GM23248 (cell line): ENCODE data around the gene YPEL3. TPM values are rescaled to one million over a fixed set of nuclear protein-coding genes. Genes with fewer than 3 reads are reported as not detected.
A peak's percentile ranks its signal among the peaks of the same experiment; 100 is the strongest.

Experiments used
- DNase-seq: peaks from one replicate; pipeline ENCODE4 v3.0.0-alpha.2; 2015
- H2AFZ ChIP-seq: fragments of 200-600 bp; sonication (generic); 2 replicates; pipeline ENCODE4 v1.6.1; 2016; ENCODE audit warnings: antibody characterized with exemption
- H3F3A ChIP-seq: fragments of 200-600 bp; sonication (generic); 2 replicates; pipeline ENCODE4 v1.6.1; 2016; ENCODE audit warnings: mild to moderate bottlenecking, antibody characterized with exemption, mixed run types; ENCODE audit not compliant: insufficient read depth
- H3K27ac ChIP-seq: fragments of 200-600 bp; sonication (generic); 2 replicates; pipeline ENCODE4 v1.5.1; 2016; ENCODE audit warnings: mild to moderate bottlenecking
- H3K27me3 ChIP-seq: fragments of 200-600 bp; sonication (generic); replicated peaks from 2 replicates; pipeline ENCODE4 v1.6.1; 2016; ENCODE audit warnings: mild to moderate bottlenecking; ENCODE audit not compliant: insufficient read depth
- H3K36me3 ChIP-seq: fragments of 200-600 bp; sonication (generic); 2 replicates; pipeline ENCODE4 v1.6.1; 2016; ENCODE audit warnings: low read depth, mild to moderate bottlenecking
- H3K4me1 ChIP-seq: fragments of 200-600 bp; sonication (generic); 2 replicates; pipeline ENCODE4 v1.6.1; 2016; ENCODE audit warnings: mild to moderate bottlenecking; ENCODE audit not compliant: insufficient read depth
- H3K4me2 ChIP-seq: fragments of 200-600 bp; sonication (generic); one replicate; pipeline ENCODE4 v1.6.1; 2016; ENCODE audit warnings: mild to moderate bottlenecking; ENCODE audit not compliant: unreplicated experiment
- H3K4me3 ChIP-seq: fragments of 200-600 bp; sonication (generic); 2 replicates; pipeline ENCODE4 v1.5.1; 2016; ENCODE audit warnings: mild to moderate bottlenecking
- H3K79me2 ChIP-seq: fragments of 200-600 bp; sonication (generic); 2 replicates; pipeline ENCODE4 v1.6.1; 2016; ENCODE audit warnings: mild to moderate bottlenecking; ENCODE audit not compliant: insufficient read depth
- H3K9ac ChIP-seq: fragments of 200-600 bp; sonication (generic); 2 replicates; pipeline ENCODE4 v1.6.1; 2016; ENCODE audit warnings: mild to moderate bottlenecking
- H3K9me2 ChIP-seq: fragments of 200-600 bp; sonication (generic); 2 replicates; pipeline ENCODE4 v1.6.1; 2016; ENCODE audit warnings: mixed run types, mild to moderate bottlenecking, moderate library complexity; ENCODE audit not compliant: insufficient read depth
- H3K9me3 ChIP-seq: fragments of 200-600 bp; sonication (generic); one replicate; pipeline ENCODE4 v1.6.1; 2017; ENCODE audit warnings: low read depth
- H4K20me1 ChIP-seq: fragments of 200-600 bp; sonication (generic); 2 replicates; pipeline ENCODE4 v1.6.0; 2016; ENCODE audit not compliant: insufficient read depth
- EZH2 ChIP-seq: fragments of 200-600 bp; sonication (generic); IDR thresholded peaks from 2 replicates; pipeline ENCODE4 v1.6.1; 2018; ENCODE audit warnings: antibody characterized with exemption, mild to moderate bottlenecking; ENCODE audit not compliant: insufficient read depth, poor library complexity, severe bottlenecking
- EZH2phosphoT487 ChIP-seq: fragments of 200-600 bp; sonication (generic); IDR thresholded peaks from 2 replicates; pipeline ENCODE4 v1.6.1; 2018; ENCODE audit warnings: antibody characterized with exemption, moderate library complexity, mild to moderate bottlenecking, low read depth; ENCODE audit not compliant: insufficient read depth
- WGBS, 2 experiments: methylation state at CpG; one replicate each; pipeline ENCODE4 v1.1.6; 2015 to 2017; ENCODE audit warnings: low lambda C conversion rate in 2 of 2, low coverage in 1 of 2; ENCODE audit errors: missing lambda C conversion rate in 2 of 2; 5-methylcytosine and 5-hydroxymethylcytosine counted together
- in situ Hi-C: fragments of 300-500 bp; cut with MboI; formaldehyde crosslinking; loops from 2 replicates; pipeline ENCODE4 v1.15.0; 2020
- polyA plus RNA-seq: library from polyadenylated mRNA; unstranded; fragments of >200 nt; fragmentation: Nextera tagmentation; extraction: Ambion mirVana; gene quantifications from 2 replicates; pipeline ENCODE4 v1.2.1, GENCODE V29; 2016
- total RNA-seq: library from RNA; depleted of rRNA; stranded (reverse); fragments of >200 nt; shearing (Covaris generic); gene quantifications from 2 replicates; pipeline ENCODE4 v1.2.3, GENCODE V29; 2014

YPEL3 gene
- total and polyA plus RNA-seq, 2 experiments from 2014 or later: 100.0 to 200 TPM

DNA sequence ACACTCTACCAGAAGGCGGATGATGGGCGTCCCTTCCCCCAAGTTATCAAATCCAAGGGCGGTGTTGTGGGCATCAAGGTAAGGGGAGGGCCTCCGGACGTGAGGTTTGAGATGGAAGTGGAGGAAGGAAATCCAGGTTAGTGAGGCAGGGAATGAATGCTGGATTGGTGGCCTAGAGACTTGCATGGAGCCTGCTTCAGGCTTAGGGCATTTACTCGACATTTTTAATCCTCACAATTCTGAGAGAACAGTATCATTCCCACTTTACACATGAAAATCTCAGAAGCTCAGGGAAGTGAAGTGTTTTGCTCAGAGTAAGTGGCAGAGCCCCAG, 28.5 kb downstream of the YPEL3 start:
- H3K9me3 ChIP-seq: no peaks in the 10 kb centered on the region
- in situ Hi-C loops: no loop called here
- H4K20me1 ChIP-seq: peaks cover 26% of the 10 kb centered on the region; the same call in 1 of the 2 replicates
- no peak overlapping the region for H2AFZ ChIP-seq
- H3K9me2 ChIP-seq: no peaks in the 10 kb centered on the region
- peaks cover 66% of the 10 kb centered on the region for H3F3A ChIP-seq
- H3K9ac ChIP-seq: peak overlapping the region; percentile 92
- no peak for DNase-seq
- peaks cover 81% of the 10 kb centered on the region for H3K79me2 ChIP-seq
- WGBS, 2 experiments: 83 to 84% methylated on average over 6 of the region's 6 CpGs
- H3K4me1 ChIP-seq: peaks cover 43% of the 10 kb centered on the region
- peak overlapping the region; percentile 91 for H3K4me2 ChIP-seq
- H3K4me3 ChIP-seq: peak overlapping the region; percentile 82
- no peak for TF ChIP-seq EZH2
- TF ChIP-seq EZH2phosphoT487: no peak
- peak overlapping the region; percentile 87; the same call in 1 of the 2 replicates for H3K27ac ChIP-seq
- H3K36me3 ChIP-seq: peaks cover 51% of the 10 kb centered on the region
- H3K27me3 ChIP-seq: no peaks in the 10 kb centered on the region

- TF ChIP-seq EZH2 (no peak), EZH2phosphoT487 (no peak)
- Histone ChIP-seq H3K79me2 (peaks cover 85% of the 10 kb centered on the region), H3K4me3 (peak overlapping the region; percentile 82), H3K27ac (peak overlapping the region; percentile 87), H3K4me1 (peaks cover 43% of the 10 kb centered on the region), H3K36me3 (peaks cover 46% of the 10 kb centered on the region), H3F3A (peaks cover 61% of the 10 kb centered on the region), H3K9me2 (no peaks in the 10 kb centered on the region), H3K4me2 (peak overlapping the region; percentile 91), H3K9me3 (no peaks in the 10 kb centered on the region), H3K9ac (peak overlapping the region; percentile 92), H3K27me3 (no peaks in the 10 kb centered on the region), H4K20me1 (peaks cover 26% of the 10 kb centered on the region; the same call in 1 of the 2 replicates), H2AFZ (no peak overlapping the region)
- 35 to 37% methylated on average over 21 of the region's 21 CpGs for WGBS, 2 experiments
- peak; percentile 40 for DNase-seq
- in situ Hi-C loops: no loop called here
Observed at GRCh38 chr16:30066761-30067583, 29.0 kb downstream of the YPEL3 start.

GRCh38 chr16:30065943-30066760, 29.9 kb downstream of the YPEL3 start:
- Histone ChIP-seq H3K9me2 (no peaks in the 10 kb centered on the region), H3K27me3 (no peaks in the 10 kb centered on the region), H3K9ac (peak overlapping the region; percentile 92), H3K36me3 (peaks cover 37% of the 10 kb centered on the region), H4K20me1 (peaks cover 26% of the 10 kb centered on the region; the same call in 1 of the 2 replicates), H2AFZ (no peak overlapping the region), H3F3A (peaks cover 52% of the 10 kb centered on the region), H3K27ac (peak overlapping the region; percentile 87), H3K9me3 (no peaks in the 10 kb centered on the region), H3K4me2 (peak overlapping the region; percentile 91), H3K4me3 (peak overlapping the region; percentile 82), H3K4me1 (peaks cover 43% of the 10 kb centered on the region), H3K79me2 (peaks cover 77% of the 10 kb centered on the region)
- 0 to 2% methylated on average over 35 to 43 of the region's 44 CpGs for WGBS, 2 experiments
- peak; percentile 90 for DNase-seq
- TF ChIP-seq EZH2 (no peak), EZH2phosphoT487 (no peak)
- in situ Hi-C loops: no loop called here

DNA sequence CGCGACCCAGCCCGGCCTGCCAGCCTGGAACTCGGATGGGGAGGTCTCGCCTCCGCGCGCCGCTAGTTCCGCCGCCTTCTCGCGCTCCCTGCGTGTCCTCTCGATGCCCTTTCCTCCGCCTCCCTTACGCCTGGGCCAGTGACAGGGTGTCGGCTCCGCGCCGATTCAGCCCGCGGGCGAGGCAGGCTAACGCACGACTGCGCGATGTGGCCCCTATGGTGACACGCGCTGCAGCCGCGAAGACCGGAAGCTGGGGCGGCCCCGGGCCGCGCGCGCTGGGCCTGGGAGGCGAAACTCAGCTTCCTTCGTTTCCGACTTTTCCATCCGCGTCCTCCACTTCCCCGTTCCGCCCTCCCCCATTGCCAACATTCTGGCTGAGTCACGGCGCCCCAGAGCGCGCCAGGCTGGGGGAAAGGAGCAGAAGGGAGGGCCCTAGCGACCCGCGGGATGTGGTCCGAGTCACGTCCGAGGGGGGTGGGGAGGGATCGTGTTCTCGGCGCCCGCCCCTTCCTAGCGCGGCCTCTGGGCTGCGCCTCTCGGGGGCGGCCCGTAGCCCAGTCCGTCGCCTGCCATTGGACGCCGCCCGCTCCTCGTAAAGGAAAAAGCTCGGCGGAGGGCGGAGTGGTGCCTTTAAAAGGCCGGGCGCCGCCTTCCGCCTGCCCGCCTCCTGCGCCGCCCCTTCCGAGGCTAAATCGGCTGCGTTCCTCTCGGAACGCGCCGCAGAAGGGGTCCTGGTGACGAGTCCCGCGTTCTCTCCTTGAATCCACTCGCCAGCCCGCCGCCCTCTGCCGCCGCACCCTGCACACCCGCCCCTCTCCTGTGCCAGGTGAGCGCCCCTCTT, 30.7 kb downstream of the YPEL3 start, which contains the start of gene ALDOA:
TSS of gene ALDOA (plus strand) at position 659 of the 841 bp plus-strand sequence. CDS start 1,138 bp downstream, outside the sequence.
- TF ChIP-seq EZH2 (no peak), EZH2phosphoT487 (no peak)
- in situ Hi-C loops: no loop called here
- peak within 1 kb of the TSS; percentile 34; the same call in 1 of the 2 replicates for H2AFZ ChIP-seq
- H3K9ac ChIP-seq: peak within 1 kb of the TSS; percentile 92
- H3K9me3 ChIP-seq: no peaks in the 10 kb centered on the region
- 0 to 1% methylated on average over 50 to 87 of the region's 99 CpGs for WGBS, 2 experiments
- H3K9me2 ChIP-seq: no peaks in the 10 kb centered on the region
- peaks cover 40% of the 10 kb centered on the region for H3K4me1 ChIP-seq
- peak within 1 kb of the TSS; percentile 82 for H3K4me3 ChIP-seq
- H3K27ac ChIP-seq: peak within 1 kb of the TSS; percentile 87
- H3K79me2 ChIP-seq: peaks cover 69% of the 10 kb centered on the region
- H4K20me1 ChIP-seq: peaks cover 26% of the 10 kb centered on the region; the same call in 1 of the 2 replicates
- DNase-seq: peak; percentile 100
- peaks cover 44% of the 10 kb centered on the region for H3F3A ChIP-seq
- H3K36me3 ChIP-seq: peaks cover 29% of the 10 kb centered on the region
- H3K27me3 ChIP-seq: no peaks in the 10 kb centered on the region
- peak within 1 kb of the TSS; percentile 95 for H3K4me2 ChIP-seq
